ENCODE data around the gene YEATS2.

DNA sequence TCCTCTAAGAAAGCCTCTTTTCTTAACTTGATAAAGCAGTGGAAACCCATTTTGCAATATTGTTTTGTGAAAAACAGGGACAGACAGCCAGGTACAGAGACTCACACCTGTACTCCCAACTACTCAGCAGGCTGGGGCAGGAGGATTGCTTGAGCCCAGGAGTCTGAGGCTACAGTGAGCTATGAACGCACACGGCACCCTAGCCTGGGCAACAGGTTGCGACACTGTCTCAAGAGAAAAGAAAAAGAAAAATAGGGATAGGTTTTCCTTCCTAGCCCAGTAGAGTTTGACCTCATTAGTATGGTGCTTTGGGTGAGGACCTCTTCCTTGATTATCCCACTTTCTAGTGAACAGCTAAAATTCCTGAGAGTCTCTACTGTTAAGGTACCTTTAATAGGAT, 17.5 kb upstream of the YEATS2 start:
- no peak for TF ChIP-seq CTCF (IDR thresholded peaks at IDR 0.05; ENCODE audit: insufficient read depth, low read depth, low read length)
- TF ChIP-seq EZH2 (IDR thresholded peaks at IDR 0.05; ENCODE audit: insufficient read depth, low read length), result no peak

All from astrocyte (in vitro differentiated cells and primary cell).